NOMO-1 treated with DMSO at 0.1 percent for 48 hours (cell line): ENCODE measurements around the gene LDHD.

ENCODE experiments used
- DNase-seq: peaks from one replicate; lab custom pipeline; 2025; ENCODE audit not compliant: unreplicated experiment; lab: John Stamatoyannopoulos, UW

Gene LDHD

GRCh38 chr16:75114946-75115825, 1.4 kb downstream of the LDHD start:
- DNase-seq = no peak

GRCh38 chr16:75114179-75114945, 2.2 kb downstream of the LDHD start:
- no peak for DNase-seq

GRCh38 chr16:75113541-75114121, 2.9 kb downstream of the LDHD start:
- DNase-seq = no peak

- no peak for DNase-seq
These were observed 3.7 kb downstream of the LDHD start for GRCh38 chr16:75112734-75113491.

- DNase-seq = no peak
These were observed 4.4 kb downstream of the LDHD start for GRCh38 chr16:75111961-75112733.

GRCh38 chr16:75111514-75111940, 5.1 kb downstream of the LDHD start:
- DNase-seq = no peak

- DNase-seq = peak; percentile 79
These were observed 5.7 kb downstream of the LDHD start for GRCh38 chr16:75110637-75111513.

GRCh38 chr16:75109732-75110243, 6.8 kb downstream of the LDHD start:
- DNase-seq = no peak

- peak; percentile 39 for DNase-seq
These were observed 7.5 kb downstream of the LDHD start for GRCh38 chr16:75108792-75109731.

- DNase-seq = no peak
These were observed 9.1 kb downstream of the LDHD start for GRCh38 chr16:75107505-75107904.

- DNase-seq = no peak
These were observed 10.0 kb downstream of the LDHD start for GRCh38 chr16:75106351-75107274.

- peak; percentile 87 for DNase-seq
These were observed 11.1 kb downstream of the LDHD start for GRCh38 chr16:75105306-75106061.

GRCh38 chr16:75104836-75105235, 11.7 kb downstream of the LDHD start:
- DNase-seq = no peak

GRCh38 chr16:75103994-75104393, 12.6 kb downstream of the LDHD start:
- no peak for DNase-seq

GRCh38 chr16:75102595-75102994, 14.0 kb downstream of the LDHD start:
- DNase-seq = no peak

GRCh38 chr16:75101635-75102034, 14.9 kb downstream of the LDHD start:
- no peak for DNase-seq
